CD8-positive, alpha-beta T cell (primary cell): Measurements from ENCODE around the gene ATP1B3. TPM values are rescaled to one million over a fixed set of nuclear protein-coding genes. Genes with fewer than 3 reads are reported as not detected.

Experiments
- total RNA-seq, 46 experiments: library from RNA in 2 of 46; stranded (reverse) in 2 of 46; gene quantifications; one replicate each; pipeline ENCODE4 v1.2.3 and lab custom pipeline; 2021 to 2026

The ATP1B3 gene
- total RNA-seq, 2 experiments from 2014 or later = 64.5 to 69.5 TPM

Other genes with a start within 250 kb of the ATP1B3 start
- 10 to 100 TPM; 82.8 to 83.9 TPM for gene RNF7, start 138.3 kb upstream of the ATP1B3 start, total RNA-seq
- gene GRK7, start 113.2 kb upstream of the ATP1B3 start, total RNA-seq = under 1 TPM in 1 of 2 experiments, not detected in 1; 0.16 TPM